Jurkat, Clone E6-1 (cell line): ENCODE measurements around the gene ANAPC5.

Experiments used
- DNase-seq: peaks from one replicate; pipeline ENCODE4 v3.0.0-alpha.2; 2011; ENCODE audit warnings: low read depth, low spot score
- H3K4me3 ChIP-seq: 2 replicates; pipeline ENCODE4 v1.5.1; 2011; ENCODE audit warnings: mild to moderate bottlenecking, low read length, control low read depth, moderate library complexity

ANAPC5 gene

GRCh38 chr12:121267822-121268221 lies 84.4 kb downstream of the ANAPC5 start:
- H3K4me3 ChIP-seq: no peak overlapping the region
- no peak for DNase-seq

- no peak for DNase-seq
- H3K4me3 ChIP-seq: no peak overlapping the region
These were observed 87.2 kb downstream of the ANAPC5 start for GRCh38 chr12:121264951-121265515.

DNA sequence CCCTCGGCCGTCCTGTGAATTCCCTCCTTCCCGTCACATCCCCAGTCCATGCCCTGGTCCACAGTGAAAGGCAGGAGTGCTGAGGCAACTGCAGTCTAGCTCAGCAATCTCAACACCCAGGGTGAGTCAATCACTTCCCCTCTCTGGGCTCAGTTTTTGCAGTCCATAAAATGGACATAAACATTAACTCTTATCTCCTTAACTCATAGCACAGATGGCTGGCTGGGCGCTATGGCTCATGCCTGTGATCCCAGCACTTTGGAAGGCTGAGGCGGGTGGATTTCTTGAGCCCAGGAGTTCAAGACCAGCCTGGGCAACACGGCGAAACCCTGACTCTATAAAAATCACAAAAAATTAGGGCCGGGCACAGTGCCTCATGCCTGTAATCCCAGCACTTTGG lies 88.1 kb downstream of the ANAPC5 start:
- DNase-seq: no peak

DNA sequence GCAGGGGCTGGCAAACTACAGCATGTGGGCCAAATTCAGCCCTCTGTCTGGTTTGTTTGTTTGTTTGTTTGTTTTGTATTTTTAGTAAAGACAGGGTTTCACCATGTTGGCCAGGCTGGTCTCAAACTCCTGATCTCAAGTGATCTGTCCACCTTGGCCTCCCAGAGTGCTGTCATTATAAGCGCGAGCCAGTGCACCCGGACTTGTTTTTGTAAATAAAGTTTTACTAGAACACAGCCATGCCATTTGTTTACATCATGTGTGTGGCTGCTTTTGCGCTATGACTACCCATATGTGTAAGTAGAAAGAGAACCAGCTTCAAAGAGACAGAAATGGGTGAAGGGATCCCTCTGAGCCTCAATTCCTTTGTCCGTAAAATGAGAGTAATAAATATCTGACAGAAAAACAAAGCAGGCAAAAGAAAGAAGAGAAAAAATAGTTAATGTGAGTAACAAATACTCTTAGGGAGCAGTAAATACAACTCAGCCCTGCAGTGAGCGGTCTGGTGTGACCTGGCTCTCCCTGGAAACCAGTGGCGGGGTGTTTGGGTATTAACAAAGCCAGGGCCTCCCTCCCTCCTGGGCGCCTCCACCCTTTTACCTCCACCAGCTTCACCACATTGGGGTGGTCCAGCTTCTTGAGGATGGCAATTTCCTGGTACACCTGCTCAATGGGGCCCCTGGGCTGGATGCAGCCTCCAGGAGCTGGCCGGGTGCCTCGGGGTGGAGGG lies 88.8 kb downstream of the ANAPC5 start:
- no peak for DNase-seq
- no peak overlapping the region for H3K4me3 ChIP-seq

More for the DNA sequence above, 88.1 kb downstream of the ANAPC5 start:
- H3K4me3 ChIP-seq: no peak overlapping the region

DNA sequence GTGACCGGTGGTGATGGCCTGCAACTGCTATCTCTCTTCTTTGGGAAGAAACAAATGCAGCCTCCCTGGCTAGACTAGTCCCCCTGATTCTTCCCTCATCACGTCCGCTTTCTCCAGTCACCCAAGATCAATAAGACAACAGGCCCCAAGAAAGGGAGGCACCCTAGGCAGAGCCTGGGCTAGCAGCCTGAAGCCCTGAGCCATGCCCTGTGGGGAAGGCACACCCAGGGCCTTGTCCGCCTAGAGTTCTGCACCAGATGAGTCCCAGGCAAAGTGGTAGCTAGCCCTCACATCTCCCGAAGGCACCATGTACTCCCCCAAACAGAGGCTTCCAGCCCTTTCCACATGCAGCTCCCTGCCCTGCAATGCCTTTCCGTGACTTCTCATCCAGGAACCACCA lies 90.8 kb downstream of the ANAPC5 start:
- DNase-seq: no peak
- H3K4me3 ChIP-seq: no peak overlapping the region

DNA sequence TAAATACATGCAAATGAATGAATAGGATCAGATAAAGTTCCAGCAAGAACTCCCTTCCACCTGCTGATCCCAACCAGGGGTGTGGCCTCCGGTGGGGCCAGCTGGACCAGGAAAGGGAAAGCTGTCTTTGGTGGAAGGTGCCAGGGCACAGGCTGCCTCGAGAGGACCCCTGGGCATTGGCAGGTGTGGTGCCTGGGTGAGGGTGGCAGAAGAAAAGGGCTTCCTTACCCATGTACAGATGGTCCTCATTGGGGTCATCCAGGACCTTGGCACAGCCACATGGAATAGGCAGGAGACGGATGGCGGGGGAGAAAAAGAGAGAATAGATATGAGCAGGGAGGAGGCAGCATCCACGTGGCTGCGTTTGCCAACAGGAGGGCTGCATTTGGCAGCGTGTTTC lies 92.1 kb downstream of the ANAPC5 start:
- no peak for DNase-seq
- H3K4me3 ChIP-seq: no peak overlapping the region

- no peak for DNase-seq
- no peak overlapping the region for H3K4me3 ChIP-seq
These were observed 93.1 kb downstream of the ANAPC5 start for GRCh38 chr12:121259074-121259473.
